Measurements from ENCODE around the gene ANKRD52. TPM values are rescaled to one million over a fixed set of nuclear protein-coding genes. Genes with fewer than 3 reads are reported as not detected.

Gene ANKRD52
- total and polyA plus RNA-seq, 10 of the 15 experiments (the other 5 are each of a cell fraction or from before 2014, with no cell fraction given): 0.90 to 55.3 (median 16.1) TPM

DNA sequence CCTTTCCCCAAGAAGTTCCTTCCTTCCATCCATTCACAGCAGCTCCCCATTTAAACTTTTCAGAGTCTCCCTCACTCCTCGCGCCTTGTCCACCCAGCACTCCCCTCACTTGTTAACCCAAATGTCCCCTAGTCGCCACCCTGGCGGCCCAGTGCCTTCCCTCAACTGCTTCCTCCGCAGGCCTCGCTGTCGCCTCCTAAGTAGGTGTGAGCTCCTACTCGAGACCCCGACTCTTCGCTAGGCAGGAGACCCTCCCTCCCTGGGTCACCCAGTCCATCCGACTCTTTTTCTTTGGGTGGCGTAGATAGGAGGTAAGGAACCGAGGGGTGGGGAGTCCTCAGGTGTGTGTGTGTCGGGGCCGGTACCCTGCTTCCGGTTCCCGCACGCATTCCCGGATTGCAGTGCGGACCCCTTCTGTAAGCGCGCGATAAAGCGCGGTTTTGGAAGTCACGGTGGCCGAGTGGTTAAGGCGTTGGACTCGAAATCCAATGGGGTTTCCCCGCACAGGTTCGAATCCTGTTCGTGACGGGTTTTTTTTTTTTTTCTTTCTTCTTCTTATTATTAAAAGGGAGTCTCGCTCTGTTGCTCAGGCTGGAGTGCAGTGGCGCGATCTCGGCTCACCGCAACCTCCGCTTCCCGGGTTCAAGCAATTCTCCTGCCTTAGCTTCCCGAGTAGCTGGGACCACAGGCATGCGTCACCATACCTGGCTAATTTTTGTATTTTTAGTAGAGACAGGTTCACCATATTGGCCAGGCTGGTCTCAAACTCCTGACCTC lies 68.1 kb downstream of the ANKRD52 start:
- Histone ChIP-seq H4K20me1 (ENCODE audit: control insufficient read depth, insufficient read depth) (no peaks in the 10 kb centered on the region; the same call in 1 of the 2 replicates), H3K27me3 (replicated peaks in 1 of 2; ENCODE audit: control insufficient read depth in 2 of 2, insufficient read depth in 2 of 2, low read length in 1 of 2) (no peaks in the 10 kb centered on the region), H3K79me2 (ENCODE audit: control insufficient read depth, insufficient read depth, low read length) (peaks cover 27% of the 10 kb centered on the region), H3K4me2 (ENCODE audit: control insufficient read depth, insufficient read depth) (peak overlapping the region; percentile 99), H3K9ac (ENCODE audit: control insufficient read depth, insufficient read depth, low read length) (peak overlapping the region; percentile 87), H3K9me3 (replicated peaks; ENCODE audit: control insufficient read depth, insufficient read depth, low read length) (no peaks in the 10 kb centered on the region), H2AFZ (ENCODE audit: control insufficient read depth, low read depth, low read length) (peak overlapping the region; percentile 96), H3K4me1 (ENCODE audit: control insufficient read depth, insufficient read depth, low read length) (0 out of 2 replicates have a peak, but pooled peaks cover 4% of the 10 kb centered on the region), H3K36me3 (ENCODE audit: control insufficient read depth in 2 of 2, insufficient read depth in 2 of 2, low read length in 1 of 2) (no peaks in the 10 kb centered on the region), H3K4me3 (peak overlapping the region; percentile 77), H3K27ac (ENCODE audit: control insufficient read depth, insufficient read depth) (peak overlapping the region; percentile 91)
- POLR2A ChIA-PET: interaction anchor here (0.6 to 7.7 kb wide), 16 partner anchors 31 to 414 kb away, joined by 3 to 68 read pairs (median 6); partner anchors contain the start of genes ANKRD52, ESYT1, MYL6 and PA2G4
- WGBS (ENCODE audit: insufficient coverage, insufficient replicate concordance, low lambda C conversion rate, missing lambda C conversion rate): 2% methylated on average over 40 of the region's 42 CpGs
- no TSS peak for BruUV-seq (replicated peaks)
- RAD21 ChIA-PET (ENCODE audit: unreplicated experiment): interaction anchor here (0.6 to 4.6 kb wide), 23 partner anchors 17 to 452 kb away, joined by 3 to 98 read pairs (median 7); partner anchors contain the start of genes ANKRD52, CNPY2, COQ10A and ESYT1
- intact Hi-C loops (cut with micrococcal nuclease; ENCODE audit: unreplicated experiment) (loop anchor here (1.0 to 10.0 kb wide), 6 partner anchors 31 to 455 kb away; partner anchors contain the start of gene MYL6), in situ Hi-C loops (cut with MboI) (loop anchor here (5.0 kb wide), 2 partner anchors 58 to 277 kb away; partner anchors contain the start of gene SPRYD4)
- DNase-seq (ENCODE audit: low read depth, low spot score): peak; percentile 83
- SMC1A ChIA-PET (ENCODE audit: uncharacterized antibody, unreplicated experiment): interaction anchor here (0.9 to 6.2 kb wide), 15 partner anchors 14 to 1692 kb away, joined by 3 to 68 read pairs (median 5); partner anchors contain the start of genes ESYT1, PA2G4, RNF41 and ZC3H10
- CTCF ChIA-PET: interaction anchor here (0.6 to 8.9 kb wide), 33 partner anchors 12 to 461 kb away, joined by 3 to 129 read pairs (median 4); partner anchors contain the start of genes ANKRD52, CD63, ESYT1 and MYL6
- peak; percentile 62 for ATAC-seq
- FAIRE-seq: no peak
- TF ChIP-seq, protein P1, sequence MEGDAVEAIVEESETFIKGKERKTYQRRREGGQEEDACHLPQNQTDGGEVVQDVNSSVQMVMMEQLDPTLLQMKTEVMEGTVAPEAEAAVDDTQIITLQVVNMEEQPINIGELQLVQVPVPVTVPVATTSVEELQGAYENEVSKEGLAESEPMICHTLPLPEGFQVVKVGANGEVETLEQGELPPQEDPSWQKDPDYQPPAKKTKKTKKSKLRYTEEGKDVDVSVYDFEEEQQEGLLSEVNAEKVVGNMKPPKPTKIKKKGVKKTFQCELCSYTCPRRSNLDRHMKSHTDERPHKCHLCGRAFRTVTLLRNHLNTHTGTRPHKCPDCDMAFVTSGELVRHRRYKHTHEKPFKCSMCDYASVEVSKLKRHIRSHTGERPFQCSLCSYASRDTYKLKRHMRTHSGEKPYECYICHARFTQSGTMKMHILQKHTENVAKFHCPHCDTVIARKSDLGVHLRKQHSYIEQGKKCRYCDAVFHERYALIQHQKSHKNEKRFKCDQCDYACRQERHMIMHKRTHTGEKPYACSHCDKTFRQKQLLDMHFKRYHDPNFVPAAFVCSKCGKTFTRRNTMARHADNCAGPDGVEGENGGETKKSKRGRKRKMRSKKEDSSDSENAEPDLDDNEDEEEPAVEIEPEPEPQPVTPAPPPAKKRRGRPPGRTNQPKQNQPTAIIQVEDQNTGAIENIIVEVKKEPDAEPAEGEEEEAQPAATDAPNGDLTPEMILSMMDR (IDR thresholded peaks at IDR 0.05 in 2 of 3, conservative IDR thresholded peaks at IDR 0.05 in 1 of 3; ENCODE audit: control insufficient read depth in 2 of 3, extremely low read depth in 1 of 3, insufficient read depth in 1 of 3, low read depth in 3 of 3, low read length in 3 of 3): 0 out of 6 replicates have a peak, but pooled peaks of 1 of the 3 experiments have one; percentile 0
- TF ChIP-seq, protein P2, sequence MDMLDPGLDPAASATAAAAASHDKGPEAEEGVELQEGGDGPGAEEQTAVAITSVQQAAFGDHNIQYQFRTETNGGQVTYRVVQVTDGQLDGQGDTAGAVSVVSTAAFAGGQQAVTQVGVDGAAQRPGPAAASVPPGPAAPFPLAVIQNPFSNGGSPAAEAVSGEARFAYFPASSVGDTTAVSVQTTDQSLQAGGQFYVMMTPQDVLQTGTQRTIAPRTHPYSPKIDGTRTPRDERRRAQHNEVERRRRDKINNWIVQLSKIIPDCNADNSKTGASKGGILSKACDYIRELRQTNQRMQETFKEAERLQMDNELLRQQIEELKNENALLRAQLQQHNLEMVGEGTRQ (IDR thresholded peaks at IDR 0.05; ENCODE audit: borderline replicate concordance, low read depth, low read length): no peak
- TF ChIP-seq SMAD5 (IDR thresholded peaks at IDR 0.05; ENCODE audit: low read depth) (no peak), POLR2A (IDR thresholded peaks at IDR 0.05; ENCODE audit: low read depth, low read length) (peak; percentile 64; the same call in 1 of the 2 replicates), CBX3 (IDR thresholded peaks at IDR 0.05; ENCODE audit: borderline replicate concordance, low read depth) (no peak), ZNF24 (IDR thresholded peaks at IDR 0.05) (peak; percentile 94), FOXK2 (IDR thresholded peaks at IDR 0.05) (no peak), ATF7 (IDR thresholded peaks at IDR 0.05; ENCODE audit: low read depth) (no peak), POLR2AphosphoS5 (IDR thresholded peaks at IDR 0.05; ENCODE audit: low read length) (peak; percentile 60; the same call in 1 of the 2 replicates), MYB (IDR thresholded peaks at IDR 0.05; ENCODE audit: borderline replicate concordance, low read depth, low read length) (0 out of 2 replicates have a peak, but pooled peaks have one; percentile 40), SUZ12 (IDR thresholded peaks at IDR 0.05; ENCODE audit: unreplicated experiment) (no peak), KLF5 (IDR thresholded peaks at IDR 0.05; ENCODE audit: partially characterized antibody) (no peak), ZNF217 (IDR thresholded peaks at IDR 0.05) (0 out of 2 replicates have a peak, but pooled peaks have one; percentile 57), YBX1 (IDR thresholded peaks at IDR 0.05) (no peak), HDGF (IDR thresholded peaks at IDR 0.05) (peak; percentile 13; the same call in 1 of the 2 replicates), SIX5 (IDR thresholded peaks at IDR 0.05; ENCODE audit: low read depth, low read length, severe bottlenecking) (no peak), JUND (IDR thresholded peaks at IDR 0.05; ENCODE audit: low read depth, low read length) (no peak), NR2F1 (conservative IDR thresholded peaks at IDR 0.05) (no peak)
- TF ChIP-seq, protein P3, sequence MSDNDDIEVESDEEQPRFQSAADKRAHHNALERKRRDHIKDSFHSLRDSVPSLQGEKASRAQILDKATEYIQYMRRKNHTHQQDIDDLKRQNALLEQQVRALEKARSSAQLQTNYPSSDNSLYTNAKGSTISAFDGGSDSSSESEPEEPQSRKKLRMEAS (IDR thresholded peaks at IDR 0.05; ENCODE audit: low read depth, low read length): no peak
- TF ChIP-seq, protein P4, sequence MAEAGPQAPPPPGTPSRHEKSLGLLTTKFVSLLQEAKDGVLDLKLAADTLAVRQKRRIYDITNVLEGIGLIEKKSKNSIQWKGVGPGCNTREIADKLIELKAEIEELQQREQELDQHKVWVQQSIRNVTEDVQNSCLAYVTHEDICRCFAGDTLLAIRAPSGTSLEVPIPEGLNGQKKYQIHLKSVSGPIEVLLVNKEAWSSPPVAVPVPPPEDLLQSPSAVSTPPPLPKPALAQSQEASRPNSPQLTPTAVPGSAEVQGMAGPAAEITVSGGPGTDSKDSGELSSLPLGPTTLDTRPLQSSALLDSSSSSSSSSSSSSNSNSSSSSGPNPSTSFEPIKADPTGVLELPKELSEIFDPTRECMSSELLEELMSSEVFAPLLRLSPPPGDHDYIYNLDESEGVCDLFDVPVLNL (IDR thresholded peaks at IDR 0.05; ENCODE audit: low read depth, low read length): no peak

All from GM12878 (cell line).